Chondrocyte (in vitro differentiated cells): ENCODE measurements around the gene LRP2. TPM values are rescaled to one million over a fixed set of nuclear protein-coding genes. Genes with fewer than 3 reads are reported as not detected.

Experiments used
- DNase-seq: peaks from one replicate; pipeline ENCODE4 v3.0.0; 2021; ENCODE audit warnings: mixed read lengths, low spot score
- H3K27ac Mint-ChIP-seq: one replicate; pipeline ENCODE4 v1.8.0; 2021; ENCODE audit warnings: mild to moderate bottlenecking, moderate library complexity, mixed read lengths; ENCODE audit not compliant: unreplicated experiment
- H3K27me3 Mint-ChIP-seq: 2 replicates; pipeline ENCODE4 v1.8.0; 2021; ENCODE audit warnings: low read depth, mixed read lengths
- H3K36me3 Mint-ChIP-seq: 2 replicates; pipeline ENCODE4 v1.8.0; 2021; ENCODE audit warnings: low read depth, mixed read lengths
- H3K4me1 Mint-ChIP-seq: 2 replicates; pipeline ENCODE4 v1.8.0; 2021; ENCODE audit warnings: low read depth, mild to moderate bottlenecking, mixed read lengths
- H3K4me3 Mint-ChIP-seq: one replicate; pipeline ENCODE4 v1.8.0; 2021; ENCODE audit warnings: mild to moderate bottlenecking, moderate library complexity, mixed read lengths; ENCODE audit not compliant: unreplicated experiment
- H3K9me3 Mint-ChIP-seq: 2 replicates; pipeline ENCODE4 v1.8.0; 2021; ENCODE audit warnings: low read depth, mixed read lengths
- total RNA-seq: library from RNA; stranded (reverse); gene quantifications from 3 replicates; pipeline ENCODE4 v1.2.1, GENCODE V29; 2021
- TF ChIP-seq, protein P1 (sequence below): fragments of 200-600 bp; sonication (generic); IDR thresholded peaks from 2 replicates; pipeline ENCODE4 v1.5.0; 2021; ENCODE audit warnings: antibody characterized with exemption, mild to moderate bottlenecking, moderate library complexity

The LRP2 gene
- total RNA-seq, 1 donor from 2014 or later = not detected

DNA sequence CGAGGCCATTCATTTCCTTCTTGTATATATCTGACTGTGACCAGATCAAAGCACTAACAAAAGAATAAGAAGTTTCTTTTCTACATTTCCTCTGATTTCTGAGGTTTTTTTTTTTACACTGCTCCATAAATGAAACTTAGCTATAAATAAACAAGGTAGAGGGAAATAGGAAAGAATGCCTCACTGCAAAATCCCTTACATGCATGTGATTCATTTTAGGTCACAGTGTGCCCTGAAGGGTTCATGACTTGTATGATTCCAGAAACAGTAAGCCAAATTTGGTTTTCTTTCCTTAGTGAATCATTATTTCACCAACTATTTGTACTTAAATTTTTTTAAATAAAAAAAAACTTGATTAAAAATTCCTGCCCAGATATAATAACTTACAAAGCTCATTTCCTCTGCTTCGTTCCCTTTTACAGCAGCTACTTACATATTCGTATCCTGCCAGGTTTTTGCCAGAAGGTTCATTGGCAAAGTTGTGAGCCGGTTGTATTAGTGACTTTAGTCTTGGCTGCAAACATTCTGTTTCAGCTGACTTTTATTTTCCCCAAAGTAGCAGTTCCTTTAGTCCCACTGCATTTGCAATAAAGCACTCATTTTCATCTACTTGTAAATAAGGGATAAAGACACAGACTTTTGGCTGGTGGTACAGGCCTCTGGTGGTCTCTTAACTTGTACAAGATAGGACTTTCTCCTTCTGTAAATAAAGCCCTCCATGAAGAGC is 58.6 kb downstream of the LRP2 start:
- no peaks in the 10 kb centered on the region for H3K36me3 Mint-ChIP-seq
- no peak for DNase-seq
- H3K4me1 Mint-ChIP-seq = peaks cover 4% of the 10 kb centered on the region
- TF ChIP-seq, protein P1, sequence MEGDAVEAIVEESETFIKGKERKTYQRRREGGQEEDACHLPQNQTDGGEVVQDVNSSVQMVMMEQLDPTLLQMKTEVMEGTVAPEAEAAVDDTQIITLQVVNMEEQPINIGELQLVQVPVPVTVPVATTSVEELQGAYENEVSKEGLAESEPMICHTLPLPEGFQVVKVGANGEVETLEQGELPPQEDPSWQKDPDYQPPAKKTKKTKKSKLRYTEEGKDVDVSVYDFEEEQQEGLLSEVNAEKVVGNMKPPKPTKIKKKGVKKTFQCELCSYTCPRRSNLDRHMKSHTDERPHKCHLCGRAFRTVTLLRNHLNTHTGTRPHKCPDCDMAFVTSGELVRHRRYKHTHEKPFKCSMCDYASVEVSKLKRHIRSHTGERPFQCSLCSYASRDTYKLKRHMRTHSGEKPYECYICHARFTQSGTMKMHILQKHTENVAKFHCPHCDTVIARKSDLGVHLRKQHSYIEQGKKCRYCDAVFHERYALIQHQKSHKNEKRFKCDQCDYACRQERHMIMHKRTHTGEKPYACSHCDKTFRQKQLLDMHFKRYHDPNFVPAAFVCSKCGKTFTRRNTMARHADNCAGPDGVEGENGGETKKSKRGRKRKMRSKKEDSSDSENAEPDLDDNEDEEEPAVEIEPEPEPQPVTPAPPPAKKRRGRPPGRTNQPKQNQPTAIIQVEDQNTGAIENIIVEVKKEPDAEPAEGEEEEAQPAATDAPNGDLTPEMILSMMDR = no peak
- H3K9me3 Mint-ChIP-seq = peaks cover under 1% of the 10 kb centered on the region
- no peak overlapping the region for H3K4me3 Mint-ChIP-seq
- H3K27ac Mint-ChIP-seq = no peak overlapping the region
- peaks cover 19% of the 10 kb centered on the region for H3K27me3 Mint-ChIP-seq

DNA sequence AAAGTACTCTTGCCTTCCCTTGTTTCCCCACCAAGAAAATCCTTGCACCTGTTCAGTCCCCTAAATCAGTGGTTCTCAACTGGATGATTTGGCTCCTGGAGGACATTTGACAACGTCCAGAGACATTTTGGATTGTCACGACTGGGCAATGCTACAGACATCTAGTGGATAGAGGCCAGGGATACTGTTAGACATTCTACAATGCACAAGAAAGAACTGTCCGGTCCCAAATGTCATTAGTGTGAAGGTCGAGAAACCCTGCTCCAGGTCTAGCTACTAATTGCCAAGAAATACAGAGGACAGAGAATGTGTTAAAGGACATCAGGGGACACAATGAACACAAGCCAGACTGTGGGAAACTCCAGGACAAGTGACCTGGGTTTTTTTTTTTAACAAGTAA is 60.0 kb downstream of the LRP2 start:
- TF ChIP-seq, protein P1 = no peak
- H3K27me3 Mint-ChIP-seq = peaks cover 25% of the 10 kb centered on the region
- DNase-seq = no peak
- H3K36me3 Mint-ChIP-seq = no peaks in the 10 kb centered on the region
- H3K4me1 Mint-ChIP-seq = peaks cover 4% of the 10 kb centered on the region
- H3K9me3 Mint-ChIP-seq = no peaks in the 10 kb centered on the region
- H3K27ac Mint-ChIP-seq = no peak overlapping the region
- H3K4me3 Mint-ChIP-seq = no peak overlapping the region

DNA sequence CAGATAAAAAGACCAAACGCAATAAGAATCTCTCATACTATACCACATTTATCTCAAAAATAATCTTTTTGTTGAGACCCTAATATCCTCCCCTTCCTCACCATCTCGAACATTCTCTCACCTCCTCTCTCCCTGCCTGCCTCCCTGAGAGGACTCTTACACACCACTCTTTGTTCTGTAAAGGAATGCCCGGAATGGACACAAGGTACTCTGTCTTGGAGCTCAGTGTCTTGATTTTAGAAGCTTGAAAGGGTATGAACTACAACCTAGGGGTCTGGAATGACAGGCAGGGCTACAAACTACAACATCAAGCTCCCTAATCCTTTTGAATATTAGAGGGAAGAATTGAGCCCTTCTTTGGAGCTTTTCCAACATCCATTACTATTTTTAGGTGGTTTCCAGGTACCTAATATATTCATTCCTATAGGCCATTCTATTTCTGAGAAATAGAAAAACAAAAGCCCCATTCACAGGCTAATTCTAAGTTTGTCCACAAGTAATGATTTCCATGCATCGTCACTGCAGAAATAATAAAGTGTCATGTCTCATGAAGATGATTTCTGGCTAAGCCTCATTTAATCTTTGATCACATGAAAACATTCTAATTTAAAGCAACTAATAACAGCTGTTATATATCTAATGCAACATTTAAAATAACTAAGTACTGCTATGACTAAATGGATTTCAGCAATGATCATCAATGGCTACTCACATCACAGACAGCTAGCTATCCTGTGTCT is 60.6 kb downstream of the LRP2 start:
- peaks cover 31% of the 10 kb centered on the region for H3K27me3 Mint-ChIP-seq
- no peak overlapping the region for H3K4me3 Mint-ChIP-seq
- H3K4me1 Mint-ChIP-seq = peaks cover 4% of the 10 kb centered on the region
- H3K36me3 Mint-ChIP-seq = no peaks in the 10 kb centered on the region
- no peaks in the 10 kb centered on the region for H3K9me3 Mint-ChIP-seq
- H3K27ac Mint-ChIP-seq = no peak overlapping the region
- DNase-seq = no peak
- TF ChIP-seq, protein P1 = no peak

DNA sequence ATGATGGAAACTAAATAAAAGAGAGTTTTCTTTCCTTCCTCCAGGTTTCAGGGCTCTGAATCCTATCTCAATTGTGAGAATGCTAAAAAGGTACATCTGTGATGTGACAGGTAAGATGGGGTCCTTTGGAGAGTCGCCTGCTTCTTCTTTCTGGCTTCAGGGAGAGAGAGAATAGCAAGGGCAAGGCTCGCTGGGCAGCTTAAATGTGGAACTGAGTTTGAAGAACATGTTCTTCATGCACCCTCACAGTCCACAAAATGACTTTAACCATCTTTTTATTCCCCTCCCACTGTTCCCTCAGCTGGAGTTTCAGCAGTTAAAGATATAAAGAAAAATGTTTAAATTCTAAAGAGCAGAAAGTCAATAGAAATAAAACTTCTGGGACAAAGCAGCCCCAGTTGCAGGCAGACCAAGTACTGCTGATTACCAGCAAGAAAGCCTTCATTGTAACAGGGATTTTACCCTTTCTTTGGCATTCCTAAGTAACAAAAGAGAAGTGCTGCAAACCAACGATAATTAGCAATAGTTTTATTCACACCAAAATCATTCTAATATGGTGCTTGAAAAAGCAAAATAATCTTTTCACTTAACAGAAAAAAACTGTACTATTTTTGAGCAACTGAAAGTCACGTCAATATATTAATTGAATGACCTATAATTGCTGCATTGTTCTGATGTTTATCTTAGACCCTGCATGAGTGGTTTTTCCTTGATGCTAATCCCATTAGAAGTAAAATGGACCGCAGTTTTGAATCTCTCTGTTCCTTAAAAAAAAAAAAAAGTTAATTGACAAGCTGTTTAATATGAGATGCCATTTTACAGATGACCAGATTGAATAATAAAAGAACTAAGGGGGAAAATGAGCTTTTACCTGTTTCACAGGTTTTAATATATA is 61.5 kb downstream of the LRP2 start:
- Mint-ChIP-seq H3K27ac (no peak overlapping the region), H3K36me3 (no peaks in the 10 kb centered on the region), H3K4me1 (peaks cover 4% of the 10 kb centered on the region), H3K27me3 (peaks cover 33% of the 10 kb centered on the region), H3K4me3 (no peak overlapping the region), H3K9me3 (no peaks in the 10 kb centered on the region)
- no peak for DNase-seq
- TF ChIP-seq, protein P1 = no peak

DNA sequence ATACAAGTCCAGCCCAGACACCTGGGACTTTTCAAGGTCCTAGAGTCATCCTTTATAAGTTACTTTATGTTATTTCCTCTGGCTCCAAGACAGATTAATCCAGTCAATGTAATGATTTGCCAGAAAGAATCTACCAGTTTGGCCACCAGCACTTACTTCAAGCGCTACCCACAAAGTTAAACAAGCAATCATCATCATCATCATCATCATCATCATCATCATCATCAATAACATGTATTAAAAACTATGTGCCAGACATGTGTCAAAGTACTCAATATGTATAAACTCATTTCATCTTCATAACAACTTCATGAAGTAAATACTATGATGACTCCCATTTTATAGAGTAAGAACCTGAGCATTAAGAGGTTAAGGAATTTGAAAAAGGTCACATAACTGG is 64.3 kb downstream of the LRP2 start:
- Mint-ChIP-seq H3K4me1 (no peaks in the 10 kb centered on the region), H3K27me3 (peaks cover 33% of the 10 kb centered on the region), H3K9me3 (no peaks in the 10 kb centered on the region), H3K27ac (no peak overlapping the region), H3K36me3 (no peaks in the 10 kb centered on the region), H3K4me3 (no peak overlapping the region)
- TF ChIP-seq, protein P1 = no peak
- no peak for DNase-seq
